BJ (cell line): ENCODE results near the gene TMEM238. TPM values are rescaled to one million over a fixed set of nuclear protein-coding genes. Genes with fewer than 3 reads are reported as not detected.

Source experiments
- CTCF ChIA-PET: fragments of 350-600 bp; formaldehyde crosslinking; extraction: SDS; loops from one replicate; lab custom pipeline; 2021; ENCODE audit warnings: antibody characterized with exemption, inconsistent platforms; lab: Yijun Ruan, JAX
- POLR2A ChIA-PET: fragments of 300-600 bp; sonication (Branson Sonifier 250); formaldehyde crosslinking; extraction: SDS; loops from one replicate; lab custom pipeline; 2021; ENCODE audit warnings: antibody characterized with exemption; lab: Charles Lee
- DNase-seq: peaks from one replicate; pipeline ENCODE4 v3.0.0-alpha.2; 2011; ENCODE audit warnings: low read depth
- H3K27me3 ChIP-seq: 2 replicates; pipeline ENCODE4 v1.6.0; 2011; ENCODE audit warnings: low read length; ENCODE audit not compliant: control insufficient read depth, insufficient read depth
- H3K36me3 ChIP-seq: 2 replicates; pipeline ENCODE4 v1.5.1; 2011; ENCODE audit warnings: low read length; ENCODE audit not compliant: control insufficient read depth, insufficient read depth
- H3K4me3 ChIP-seq: 2 replicates; pipeline ENCODE4 v1.5.1; 2011; ENCODE audit warnings: low read depth, mild to moderate bottlenecking, control low read depth, low read length
- CTCF ChIP-seq: IDR thresholded peaks from 2 replicates; pipeline ENCODE4 v1.5.1; 2011; ENCODE audit warnings: low read depth, mild to moderate bottlenecking, control low read depth, inconsistent platforms, low read length, moderate library complexity; ENCODE audit not compliant: insufficient read depth
- polyA minus RNA-seq: library from RNA; depleted of rRNA, polyadenylated mRNA; stranded (reverse); fragments of >200 nt; gene quantifications from 2 replicates; pipeline ENCODE4 v1.2.3, GENCODE V29; 2011; rRNA and poly(A)+ RNA removed
- polyA plus RNA-seq: library from polyadenylated mRNA; depleted of rRNA; stranded (reverse); fragments of >200 nt; gene quantifications from 2 replicates; pipeline ENCODE4 v1.2.3, GENCODE V29; 2011; rRNA removed

Gene TMEM238
- polyA plus RNA-seq: 0.10 and 0.15 TPM in 2 replicates
- polyA minus RNA-seq: 0.24 TPM in 1 of 2 replicates, not detected in the other

- no peak for DNase-seq
- H3K36me3 ChIP-seq: peaks cover 26% of the 10 kb centered on the region
- no peak for TF ChIP-seq CTCF
- ChIA-PET POLR2A (interaction anchor here (0.6 to 0.7 kb wide), 2 partner anchors 23 to 45 kb away, joined by 3 to 6 read pairs; partner anchors contain the start of gene KMT5C), CTCF (interaction anchor here (0.5 to 3.2 kb wide), 18 partner anchors 10 to 244 kb away, joined by 3 to 35 read pairs (median 4); partner anchors contain the start of genes KMT5C and PTPRH)
- H3K4me3 ChIP-seq: peak within 1 kb of the TSS; percentile 94
- H3K27me3 ChIP-seq: no peaks in the 10 kb centered on the region
Measured at GRCh38 chr19:55384131-55384919, at the start of gene TMEM238. TSS of gene TMEM238 (minus strand) at chr19:55384292. CDS start at chr19:55384259, 33 bp downstream.

- ChIA-PET CTCF (no interaction called here), POLR2A (no interaction called here)
- H3K4me3 ChIP-seq: no peak overlapping the region
- H3K27me3 ChIP-seq: no peaks in the 10 kb centered on the region
- DNase-seq: no peak
- no peak for TF ChIP-seq CTCF
- no peaks in the 10 kb centered on the region for H3K36me3 ChIP-seq
Measured at GRCh38 chr19:55433292-55433691, 49.2 kb upstream of the TMEM238 start.

- POLR2A ChIA-PET: no interaction called here
- Histone ChIP-seq H3K27me3 (no peaks in the 10 kb centered on the region), H3K36me3 (no peaks in the 10 kb centered on the region), H3K4me3 (no peak overlapping the region)
- no peak for DNase-seq
- no peak for TF ChIP-seq CTCF
- CTCF ChIA-PET: interaction anchor here (0.8 kb wide), 1 partner anchor 15 kb away, joined by 3 read pairs; no protein-coding TSS in a partner anchor
Measured at GRCh38 chr19:55432241-55432959, 48.3 kb upstream of the TMEM238 start.

GRCh38 chr19:55431183-55431582 lies 47.1 kb upstream of the TMEM238 start:
- no peaks in the 10 kb centered on the region; the same call in 1 of the 2 replicates for H3K27me3 ChIP-seq
- no peak for TF ChIP-seq CTCF
- DNase-seq: no peak
- no peaks in the 10 kb centered on the region for H3K36me3 ChIP-seq
- POLR2A ChIA-PET: no interaction called here
- CTCF ChIA-PET: no interaction called here
- H3K4me3 ChIP-seq: no peak overlapping the region

- ChIA-PET CTCF (interaction anchor here (0.6 to 2.0 kb wide), 3 partner anchors 8 to 193 kb away, joined by 4 to 7 read pairs (median 5); no protein-coding TSS in a partner anchor), POLR2A (no interaction called here)
- TF ChIP-seq CTCF: no peak
Measured at GRCh38 chr19:55426042-55426441, 42.0 kb upstream of the TMEM238 start.

More at GRCh38 chr19:55426042-55426441, 42.0 kb upstream of the TMEM238 start:
- H3K36me3 ChIP-seq: no peaks in the 10 kb centered on the region
- peaks cover 6% of the 10 kb centered on the region for H3K27me3 ChIP-seq
- H3K4me3 ChIP-seq: no peak overlapping the region
- no peak for DNase-seq
